OCI-LY7 (cell line): ENCODE measurements around the gene VPS13C. TPM values are rescaled to one million over a fixed set of nuclear protein-coding genes. Genes with fewer than 3 reads are reported as not detected.

Experiments used
- BruUV-seq: library from RNA; stranded (reverse); fragments of 400-500 nt; replicated peaks from 2 replicates; lab custom pipeline; 2021; lab: Mats Ljungman, UMichigan
- CTCF ChIA-PET: fragments of 300-600 bp; sonication (Branson Sonifier 250); formaldehyde crosslinking; loops from one replicate; lab custom pipeline; 2022; ENCODE audit warnings: antibody characterized with exemption; ENCODE audit not compliant: unreplicated experiment; lab: Charles Lee
- POLR2A ChIA-PET: fragments of 300-600 bp; sonication (Branson Sonifier 250); formaldehyde crosslinking; loops from one replicate; lab custom pipeline; 2022; ENCODE audit warnings: antibody characterized with exemption; lab: Charles Lee
- DNase-seq: peaks from one replicate; pipeline ENCODE4 v3.0.0-alpha.2; 2015; ENCODE audit warnings: low spot score
- H2AFZ ChIP-seq: fragments of 200-600 bp; sonication (generic), shearing (Covaris generic); 2 replicates; pipeline ENCODE4 v1.6.1; 2014; ENCODE audit warnings: mild to moderate bottlenecking, antibody characterized with exemption, low read length, moderate library complexity
- H3K27ac ChIP-seq: fragments of 200-600 bp; sonication (generic); 2 replicates; pipeline ENCODE4 v1.5.1; 2014; ENCODE audit warnings: mixed run types, low read depth, mild to moderate bottlenecking, moderate library complexity, low read length, inconsistent platforms; ENCODE audit not compliant: poor library complexity, severe bottlenecking
- H3K36me3 ChIP-seq: fragments of 200-600 bp; sonication (generic); 2 replicates; pipeline ENCODE4 v1.6.1; 2014; ENCODE audit warnings: mild to moderate bottlenecking, antibody characterized with exemption, low read length, moderate library complexity, mixed read lengths; ENCODE audit not compliant: insufficient read depth
- H3K4me1 ChIP-seq: fragments of 200-600 bp; sonication (generic); 2 replicates; pipeline ENCODE4 v1.5.1; 2014; ENCODE audit warnings: mild to moderate bottlenecking, low read length; ENCODE audit not compliant: insufficient read depth, poor library complexity, severe bottlenecking
- H3K4me2 ChIP-seq: fragments of 200-600 bp; sonication (generic); 2 replicates; pipeline ENCODE4 v1.6.1; 2014; ENCODE audit warnings: mild to moderate bottlenecking, low read length
- H3K4me3 ChIP-seq: fragments of 200-600 bp; sonication (generic); 2 replicates; pipeline ENCODE4 v1.5.1; 2014; ENCODE audit warnings: mild to moderate bottlenecking, low read depth, low read length; ENCODE audit not compliant: poor library complexity, severe bottlenecking
- H3K79me2 ChIP-seq: fragments of 200-600 bp; sonication (generic); 2 replicates; pipeline ENCODE4 v1.6.1; 2016; ENCODE audit warnings: low read depth, mild to moderate bottlenecking, low read length, moderate library complexity, mixed read lengths; ENCODE audit not compliant: insufficient read depth
- H3K9me2 ChIP-seq: fragments of 200-600 bp; sonication (generic); 2 replicates; pipeline ENCODE4 v1.6.1; 2016; ENCODE audit warnings: mild to moderate bottlenecking, low read length, mixed read lengths; ENCODE audit not compliant: insufficient read depth
- H3K9me3 ChIP-seq: fragments of 200-600 bp; sonication (generic); 2 replicates; pipeline ENCODE4 v1.6.1; 2014; ENCODE audit warnings: mild to moderate bottlenecking, mixed run types, low read length, mixed read lengths
- H4K20me1 ChIP-seq: fragments of 200-600 bp; sonication (generic); 2 replicates; pipeline ENCODE4 v1.6.1; 2014; ENCODE audit warnings: mild to moderate bottlenecking, antibody characterized with exemption, low read length, moderate library complexity, mixed read lengths; ENCODE audit not compliant: insufficient read depth
- EZH2phosphoT487 ChIP-seq: fragments of 200-600 bp; sonication (generic); IDR thresholded peaks from 2 replicates; pipeline ENCODE4 v1.6.1; 2018; ENCODE audit warnings: low read depth, borderline replicate concordance, mild to moderate bottlenecking, mixed run types, antibody characterized with exemption, low read length, moderate library complexity, mixed read lengths
- intact Hi-C: fragments of 100-400 bp; cut with micrococcal nuclease; formaldehyde crosslinking; loops from one replicate; pipeline ENCODE4 v1.10.0; 2022; ENCODE audit not compliant: unreplicated experiment
- total RNA-seq, 2 experiments: library from RNA; depleted of rRNA in 1 of 2; stranded (reverse); fragments of >200 nt in 1 of 2; shearing (Covaris generic) in 1 of 2; gene quantifications; 2 replicates each; pipeline ENCODE4 v1.2.3, GENCODE V29; 2014 to 2022
- TF ChIP-seq, protein P1 (sequence below): fragments of 200-600 bp; sonication (generic); conservative IDR thresholded peaks from 2 replicates; pipeline ENCODE4 v1.5.1; 2014; ENCODE audit warnings: mild to moderate bottlenecking, antibody characterized with exemption, low read length, moderate library complexity, mixed read lengths

The VPS13C gene
- total RNA-seq, 2 experiments from 2014 or later, result 44.4 to 60.6 TPM

DNA sequence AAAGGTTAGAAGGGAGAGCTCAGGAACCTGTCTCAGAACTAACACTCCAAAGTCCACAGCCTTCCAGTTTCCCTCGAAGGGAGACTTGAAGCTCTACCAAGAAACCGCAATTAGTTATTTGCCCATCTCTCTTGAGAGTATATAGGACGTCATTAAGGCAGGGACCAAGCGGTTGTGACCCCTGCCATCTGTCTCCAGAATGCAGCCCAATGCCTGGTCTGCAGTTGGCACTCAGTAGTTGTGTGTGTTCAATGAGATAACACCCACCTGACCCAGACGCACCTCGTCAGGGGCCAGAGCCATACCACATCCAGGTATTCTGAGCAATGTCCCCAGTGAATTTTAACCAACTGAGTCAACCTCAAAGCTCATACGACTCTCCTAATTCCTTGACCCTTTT is 251.0 kb downstream of the VPS13C start:
- Histone ChIP-seq H3K4me3 (no peak overlapping the region), H3K9me2 (no peaks in the 10 kb centered on the region), H3K4me2 (no peak overlapping the region), H3K36me3 (no peaks in the 10 kb centered on the region), H2AFZ (no peak overlapping the region), H3K4me1 (no peaks in the 10 kb centered on the region), H4K20me1 (no peaks in the 10 kb centered on the region), H3K27ac (no peak overlapping the region), H3K9me3 (no peaks in the 10 kb centered on the region), H3K79me2 (no peaks in the 10 kb centered on the region)
- no TSS peak for BruUV-seq
- CTCF ChIA-PET, result no interaction called here
- no peak for DNase-seq
- intact Hi-C loops, result no loop called here
- POLR2A ChIA-PET, result interaction anchor here (0.6 to 0.7 kb wide), 2 partner anchors 319 to 393 kb away, joined by 3 to 4 read pairs; no protein-coding TSS in a partner anchor
- TF ChIP-seq, protein P1, sequence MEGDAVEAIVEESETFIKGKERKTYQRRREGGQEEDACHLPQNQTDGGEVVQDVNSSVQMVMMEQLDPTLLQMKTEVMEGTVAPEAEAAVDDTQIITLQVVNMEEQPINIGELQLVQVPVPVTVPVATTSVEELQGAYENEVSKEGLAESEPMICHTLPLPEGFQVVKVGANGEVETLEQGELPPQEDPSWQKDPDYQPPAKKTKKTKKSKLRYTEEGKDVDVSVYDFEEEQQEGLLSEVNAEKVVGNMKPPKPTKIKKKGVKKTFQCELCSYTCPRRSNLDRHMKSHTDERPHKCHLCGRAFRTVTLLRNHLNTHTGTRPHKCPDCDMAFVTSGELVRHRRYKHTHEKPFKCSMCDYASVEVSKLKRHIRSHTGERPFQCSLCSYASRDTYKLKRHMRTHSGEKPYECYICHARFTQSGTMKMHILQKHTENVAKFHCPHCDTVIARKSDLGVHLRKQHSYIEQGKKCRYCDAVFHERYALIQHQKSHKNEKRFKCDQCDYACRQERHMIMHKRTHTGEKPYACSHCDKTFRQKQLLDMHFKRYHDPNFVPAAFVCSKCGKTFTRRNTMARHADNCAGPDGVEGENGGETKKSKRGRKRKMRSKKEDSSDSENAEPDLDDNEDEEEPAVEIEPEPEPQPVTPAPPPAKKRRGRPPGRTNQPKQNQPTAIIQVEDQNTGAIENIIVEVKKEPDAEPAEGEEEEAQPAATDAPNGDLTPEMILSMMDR, result no peak
- TF ChIP-seq EZH2phosphoT487, result no peak

- H4K20me1 ChIP-seq, result no peaks in the 10 kb centered on the region
- H3K9me2 ChIP-seq, result no peaks in the 10 kb centered on the region
- H3K4me3 ChIP-seq, result no peak overlapping the region
- no peak overlapping the region for H3K27ac ChIP-seq
- no peak overlapping the region for H3K4me2 ChIP-seq
- POLR2A ChIA-PET, result interaction anchor here (0.6 kb wide), 1 partner anchor 459 kb away, joined by 3 read pairs; no protein-coding TSS in a partner anchor
- CTCF ChIA-PET, result no interaction called here
- intact Hi-C loops, result no loop called here
- H2AFZ ChIP-seq, result no peak overlapping the region
- no peaks in the 10 kb centered on the region for H3K36me3 ChIP-seq
- BruUV-seq, result no TSS peak
- H3K79me2 ChIP-seq, result no peaks in the 10 kb centered on the region
- no peak for DNase-seq
- TF ChIP-seq, protein P1, result no peak
- TF ChIP-seq EZH2phosphoT487, result no peak
- H3K4me1 ChIP-seq, result no peaks in the 10 kb centered on the region
- no peaks in the 10 kb centered on the region for H3K9me3 ChIP-seq
These were observed 252.8 kb downstream of the VPS13C start for GRCh38 chr15:61807281-61807929.

Other genes starting within 250 kb of the VPS13C start
- gene C2CD4A, start 6.5 kb upstream of the VPS13C start, total RNA-seq (2014; rRNA removed; shearing (Covaris generic)), result not detected in 2 replicates
- not detected in 2 replicates for gene C2CD4A, start 6.5 kb upstream of the VPS13C start, total RNA-seq (2022)
- gene C2CD4B, start 104.8 kb upstream of the VPS13C start, total RNA-seq (2014; rRNA removed; shearing (Covaris generic)), result not detected in 2 replicates
- gene C2CD4B, start 104.8 kb upstream of the VPS13C start, total RNA-seq (2022), result not detected in 2 replicates